ENCODE measurements around the gene ERGIC3.
A peak's percentile ranks its signal among the peaks of the same experiment; 100 is the strongest.
"Not testable (repeated sequence)": the region's sequence is repeated elsewhere in the genome, so short reads cannot be mapped to it uniquely, and the experiment has no call there.

Gene ERGIC3

DNA sequence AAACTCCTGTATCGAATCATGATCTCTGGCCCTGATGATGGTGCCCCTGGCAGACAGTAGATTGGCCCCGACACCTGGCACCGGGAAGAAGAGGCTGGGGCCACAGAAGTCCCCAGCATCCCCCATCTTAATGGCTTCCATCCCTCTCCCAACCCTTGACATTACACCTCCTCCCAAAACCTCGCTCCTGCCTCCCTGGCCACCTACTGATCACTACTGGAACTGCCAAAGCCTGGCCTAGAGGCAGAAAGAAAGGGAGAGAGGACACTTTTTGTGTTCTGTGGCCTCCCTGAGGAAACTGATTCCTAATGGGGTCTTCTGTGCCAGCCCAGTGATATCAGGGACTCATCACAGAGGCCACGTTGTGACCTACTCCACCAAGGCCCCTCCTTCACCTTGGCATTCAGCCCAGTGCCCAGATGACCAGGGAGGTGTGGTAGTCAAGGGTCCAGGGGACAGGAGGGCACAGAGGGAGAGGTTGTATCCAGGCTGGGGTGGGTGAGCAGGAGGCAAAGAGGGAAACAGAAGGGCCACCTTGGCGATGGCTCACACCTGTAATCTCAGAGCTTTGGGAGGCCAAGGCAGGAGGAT, 18.5 kb upstream of the ERGIC3 start:
- no peak for DNase-seq

DNA sequence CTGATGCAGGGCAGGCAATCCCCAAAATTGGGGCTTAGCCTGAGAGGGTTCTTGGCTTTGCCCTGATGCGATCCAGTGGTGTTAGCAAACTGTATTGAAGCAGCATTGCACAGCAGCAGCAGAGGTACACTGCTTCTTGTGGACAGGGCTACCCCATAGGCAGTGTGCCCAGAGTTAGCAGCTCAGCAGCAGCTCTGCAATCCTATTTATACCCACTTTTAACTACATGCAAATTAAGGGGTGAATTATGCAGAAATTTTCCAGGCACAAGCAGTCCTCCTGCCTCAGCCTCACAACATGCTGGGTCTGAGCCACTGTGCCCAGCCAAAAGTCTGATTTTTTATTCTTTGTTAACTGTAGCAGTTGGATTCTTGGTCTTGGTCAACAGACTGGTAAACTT, 16.2 kb upstream of the ERGIC3 start:
- DNase-seq: no peak

DNA sequence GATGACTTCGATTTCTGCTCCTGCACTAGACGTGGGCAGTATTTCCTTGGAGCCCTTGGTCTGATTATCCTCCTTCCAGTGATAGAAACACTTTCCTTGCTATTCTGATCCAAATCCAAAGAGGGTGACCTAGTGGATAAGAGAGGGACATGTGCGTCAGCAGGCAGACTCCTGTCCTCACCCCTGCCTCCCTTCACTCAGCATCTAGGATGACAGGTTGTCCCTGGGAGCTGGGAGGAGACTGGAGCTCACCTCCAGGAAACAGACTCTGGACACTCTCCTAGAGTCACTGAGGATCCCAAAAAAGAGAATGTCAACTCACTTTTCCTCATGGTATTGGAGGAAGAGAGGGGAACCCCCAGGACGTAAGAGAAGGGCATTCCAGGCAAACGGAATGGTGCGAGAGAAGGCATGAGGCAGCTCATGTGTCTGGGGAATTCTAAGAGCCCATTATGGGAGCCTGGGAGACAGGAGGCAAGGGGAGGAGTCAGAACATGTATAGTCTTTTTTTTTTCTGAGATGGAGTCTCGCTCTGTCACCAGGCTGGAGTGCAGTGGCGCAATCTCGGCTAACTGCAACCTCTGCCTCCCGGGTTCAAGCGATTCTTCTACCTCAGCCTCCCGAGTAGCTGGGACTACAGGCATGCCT, 14.6 kb upstream of the ERGIC3 start:
- DNase-seq: no peak

DNA sequence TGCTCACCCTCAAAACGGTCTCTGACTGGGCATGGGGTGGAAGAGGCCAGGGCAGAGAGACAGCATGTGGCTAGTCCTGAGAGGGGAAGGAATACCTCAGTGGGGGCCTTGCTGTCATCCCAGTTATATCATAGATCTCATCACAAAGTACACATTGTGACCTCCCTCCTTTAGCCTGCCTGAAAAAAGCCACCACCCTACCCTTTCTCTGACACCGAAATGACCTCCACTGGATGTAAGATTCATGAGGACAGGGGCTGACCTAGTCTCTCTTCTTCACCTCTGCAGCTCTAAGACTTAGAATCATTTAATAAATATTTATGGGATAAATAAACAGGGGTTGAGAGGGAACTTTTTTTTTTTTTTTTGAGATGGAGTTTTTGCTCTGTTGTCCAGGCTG, 12.3 kb upstream of the ERGIC3 start, which contains the start of gene C20orf173:
Gene C20orf173 (minus strand): TSS at position 101 of the 400 bp plus-strand sequence. CDS start 279 bp downstream, outside the sequence.
- no peak for DNase-seq

DNA sequence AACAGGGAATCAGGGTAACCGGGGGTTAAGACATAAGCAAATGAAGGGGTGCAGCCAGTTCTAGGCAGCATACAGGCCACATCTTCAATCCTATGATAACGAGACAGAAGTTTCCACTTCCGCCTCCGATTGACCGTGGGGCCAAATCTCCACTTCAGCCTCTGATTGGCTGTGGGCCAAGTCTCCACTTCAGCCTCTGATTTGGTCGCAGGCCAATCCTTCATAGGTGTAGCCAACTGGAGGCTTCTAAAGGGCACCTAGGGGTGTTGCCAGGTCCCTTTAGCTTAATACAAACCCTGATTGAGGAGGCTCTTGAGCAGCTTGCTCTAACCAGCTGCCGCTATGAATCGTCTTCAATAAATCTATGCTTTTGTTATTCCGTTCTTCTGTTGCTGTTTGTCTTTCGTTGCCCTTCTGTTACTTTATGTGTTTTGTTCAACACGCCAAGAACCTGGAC, 2.1 kb upstream of the ERGIC3 start:
- DNase-seq: peak; percentile 96

DNA sequence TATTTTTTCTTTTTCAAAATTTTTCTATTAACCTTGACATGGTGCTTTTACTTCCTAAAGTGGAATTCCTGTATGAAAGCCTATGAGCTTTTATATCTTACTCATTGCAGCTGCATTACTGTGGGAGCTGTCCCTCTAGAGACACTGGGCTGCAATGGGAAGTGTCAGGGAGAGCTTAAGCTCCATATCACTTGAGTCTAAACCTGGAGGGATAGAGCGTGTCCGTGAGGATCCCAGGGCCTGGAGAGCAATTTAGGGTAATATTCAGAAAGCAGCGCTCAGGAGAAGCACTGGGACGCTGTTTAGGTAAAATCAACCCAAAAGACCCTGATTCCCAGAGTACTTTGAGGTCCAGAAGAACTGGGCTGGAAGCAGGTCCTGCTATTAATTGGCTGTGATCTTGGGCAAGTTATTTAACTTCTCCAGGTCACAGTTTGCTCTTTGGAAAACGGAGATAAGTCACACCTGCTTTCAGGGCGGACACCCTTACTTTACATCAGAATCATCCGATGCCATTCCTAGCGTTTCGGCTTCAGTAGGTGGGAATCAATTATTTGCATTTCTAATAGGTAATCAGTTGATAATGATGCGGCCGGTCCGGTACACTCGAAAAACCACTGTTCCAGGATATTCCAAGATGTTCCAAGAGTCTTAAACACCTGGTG, 628 bp upstream of the ERGIC3 start:
- DNase-seq: no peak

DNA sequence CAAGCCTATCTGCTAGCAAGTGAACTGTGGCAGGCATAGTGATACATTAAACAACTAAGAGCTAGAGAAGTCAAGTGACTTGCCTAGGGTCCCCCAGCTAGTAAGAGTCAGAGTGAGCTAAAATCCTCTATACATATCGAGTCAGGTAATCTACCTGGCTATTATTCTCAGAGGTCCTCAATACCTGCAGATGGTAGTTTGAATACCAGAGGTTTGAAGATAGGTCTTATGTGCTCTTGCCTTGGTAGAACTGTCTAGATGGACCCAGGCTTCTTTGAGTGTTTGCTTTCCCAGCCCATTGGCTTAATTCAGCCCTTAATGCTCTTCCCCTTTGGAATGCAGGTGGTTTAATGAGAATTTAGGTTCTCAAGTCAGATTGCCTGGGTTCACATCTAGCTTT, 1.1 kb downstream of the ERGIC3 start:
- DNase-seq: no peak

DNA sequence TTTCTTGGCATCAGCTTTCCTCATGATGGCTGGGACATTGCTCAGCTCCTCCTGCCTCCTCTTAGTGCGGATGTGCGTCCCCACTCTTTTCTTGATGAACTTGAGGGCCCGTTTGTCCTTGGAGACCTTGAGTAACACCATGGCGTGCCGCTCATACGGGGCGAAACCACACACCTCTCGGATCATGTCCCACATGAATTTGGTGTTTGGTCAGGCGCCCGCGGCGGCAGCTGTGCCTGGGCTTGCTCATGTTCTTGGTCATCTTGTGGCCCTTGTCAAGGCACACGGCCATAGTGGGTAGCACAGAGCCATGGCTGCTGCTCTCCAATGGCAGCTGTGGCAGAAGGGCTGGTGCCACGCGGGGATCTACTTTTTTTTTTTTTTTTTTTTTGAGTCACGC, 2.6 kb downstream of the ERGIC3 start:
- DNase-seq: no peak

DNA sequence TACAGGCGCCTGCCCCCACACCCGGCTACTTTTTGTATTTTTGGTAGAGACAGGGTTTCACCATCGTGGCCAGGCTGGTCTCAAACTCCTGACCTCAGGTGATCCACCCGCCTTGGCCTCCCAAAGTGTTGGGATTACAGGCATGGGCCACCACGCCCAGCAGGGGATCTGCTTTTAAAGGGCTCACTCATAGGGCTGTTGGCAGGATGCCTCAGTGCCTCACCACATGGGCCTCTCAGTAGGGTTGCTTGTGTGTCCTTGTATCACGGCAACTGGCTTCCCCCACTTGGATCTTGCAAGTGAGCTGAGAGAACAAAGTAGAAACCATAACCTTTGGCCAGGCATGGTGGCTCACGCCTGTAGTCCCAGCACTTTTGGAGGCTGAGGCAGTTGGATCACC, 3.1 kb downstream of the ERGIC3 start:
- not testable (repeated sequence) for DNase-seq

DNA sequence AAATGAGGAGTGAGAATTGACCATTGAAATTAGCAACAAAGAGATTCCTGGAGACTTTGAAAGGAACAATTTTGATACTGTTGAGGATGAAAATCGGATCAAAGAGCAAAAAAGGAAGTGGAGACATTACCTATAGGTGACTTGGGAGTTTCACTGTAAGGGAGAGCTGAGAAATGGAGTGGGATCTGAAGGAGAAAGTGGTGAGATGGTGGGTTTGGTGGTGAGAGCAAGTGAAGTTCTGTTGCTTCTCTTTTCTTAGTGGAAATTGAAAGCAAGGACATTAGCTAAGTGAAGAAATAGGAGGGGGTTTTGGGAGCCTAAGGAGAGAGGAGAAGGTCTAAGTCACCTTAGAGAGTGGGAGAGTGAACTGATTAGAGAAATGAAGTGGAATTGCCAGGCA, 4.2 kb downstream of the ERGIC3 start:
- no peak for DNase-seq

DNA sequence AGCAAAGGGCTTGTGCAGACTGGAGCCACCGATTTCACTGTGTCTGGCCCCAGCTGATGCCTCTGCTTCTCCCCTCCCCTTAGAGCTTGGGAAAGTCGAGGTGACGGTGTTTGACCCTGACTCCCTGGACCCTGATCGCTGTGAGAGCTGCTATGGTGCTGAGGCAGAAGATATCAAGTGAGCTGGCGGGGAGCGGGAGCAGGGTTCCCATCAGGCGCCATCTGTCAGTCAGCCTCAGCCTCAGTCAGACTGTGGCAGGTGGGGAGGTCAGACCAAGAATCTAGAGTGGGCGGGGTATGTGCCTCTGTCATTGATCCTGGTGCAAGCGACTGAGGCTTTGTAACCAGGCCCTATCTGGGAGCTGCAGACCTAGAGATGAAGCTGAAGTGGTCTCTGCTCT, 5.5 kb downstream of the ERGIC3 start:
- no peak for DNase-seq

DNA sequence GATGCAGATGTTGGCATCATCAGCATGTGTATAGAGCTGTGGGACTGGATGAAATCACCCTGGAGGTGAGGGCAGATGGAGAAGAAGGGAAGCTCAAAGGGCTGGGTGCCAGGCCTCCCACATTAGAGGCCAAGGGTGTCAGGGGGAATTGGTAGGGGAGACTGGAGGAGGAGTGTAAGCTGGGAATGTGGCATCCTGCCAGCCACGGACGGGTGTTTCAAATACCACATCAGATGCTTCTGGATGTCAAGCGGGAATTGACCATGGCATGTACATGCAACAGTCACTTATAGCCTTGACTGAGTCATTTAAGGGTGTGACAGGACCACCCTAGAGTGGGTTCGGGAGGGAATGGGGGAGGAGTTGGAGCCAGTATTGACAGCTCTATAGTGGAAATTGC, 9.6 kb downstream of the ERGIC3 start:
- DNase-seq: no peak

DNA sequence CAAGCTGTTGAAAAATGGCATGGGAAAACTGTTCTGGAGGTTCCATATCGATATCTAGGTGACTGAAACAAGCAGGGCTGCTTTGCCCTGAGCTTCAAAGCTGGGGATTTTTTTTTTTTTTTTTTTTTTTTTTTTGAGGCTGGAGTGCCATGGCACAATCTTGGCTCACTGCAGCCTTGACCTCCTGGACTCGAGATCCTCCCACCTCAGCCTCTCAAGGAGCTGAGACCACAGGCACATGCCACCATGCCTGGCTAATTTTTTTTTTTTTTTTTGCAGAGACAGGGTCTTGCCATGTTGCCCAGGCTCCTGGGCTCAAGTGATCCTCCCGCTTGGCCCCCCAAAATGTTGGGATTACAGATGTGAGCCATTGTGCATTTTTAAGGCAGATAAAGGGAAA, 11.0 kb downstream of the ERGIC3 start:
- DNase-seq: no peak

DNA sequence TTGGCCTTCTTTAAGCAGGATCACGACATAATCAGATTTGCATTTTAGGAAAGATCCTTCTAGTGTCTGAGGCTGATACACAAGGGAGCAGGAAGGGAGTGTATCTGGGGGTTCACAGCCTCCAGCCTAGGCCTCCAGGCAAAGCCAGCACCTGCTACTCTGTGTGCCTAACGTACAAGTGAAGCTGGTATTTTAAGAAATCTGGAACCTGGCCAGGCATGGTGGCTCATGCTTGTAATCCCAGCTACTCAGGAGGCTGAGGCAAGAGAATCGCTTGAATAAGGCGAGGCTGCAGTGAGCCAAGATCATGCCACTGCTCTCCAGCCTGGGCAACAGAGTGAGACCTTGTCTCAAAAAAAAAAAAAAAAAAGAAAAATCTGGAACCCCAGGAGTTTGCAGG, 13.6 kb downstream of the ERGIC3 start:
- DNase-seq: not testable (repeated sequence)

DNA sequence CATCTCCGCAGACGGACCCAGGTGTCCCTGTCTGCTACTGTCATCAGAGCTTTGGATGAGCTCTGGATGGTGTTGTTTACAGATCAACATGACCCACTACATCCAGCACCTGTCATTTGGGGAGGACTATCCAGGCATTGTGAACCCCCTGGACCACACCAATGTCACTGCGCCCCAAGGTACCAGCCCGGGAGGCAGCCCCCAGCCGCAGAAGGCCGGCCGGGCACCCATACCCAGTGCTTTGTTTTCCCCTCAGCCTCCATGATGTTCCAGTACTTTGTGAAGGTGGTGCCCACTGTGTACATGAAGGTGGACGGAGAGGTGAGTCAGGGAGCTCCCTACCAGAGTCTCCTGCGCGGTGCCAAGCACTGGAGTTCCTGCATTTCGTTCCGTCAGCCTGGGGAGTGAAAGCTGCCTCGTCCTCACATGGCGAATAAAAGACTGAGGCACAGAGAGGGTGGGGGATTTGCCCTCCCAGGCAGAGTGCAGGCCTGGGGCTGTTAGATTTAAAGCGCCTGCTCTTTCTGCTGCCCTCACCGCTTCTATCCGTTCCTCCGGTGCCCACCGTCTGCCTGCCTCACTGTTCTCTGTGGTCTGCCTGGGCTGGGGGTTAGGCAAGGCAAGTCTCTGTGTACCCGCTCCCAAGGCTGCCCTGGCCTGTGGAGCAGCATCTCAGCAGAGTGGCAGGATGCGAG, 14.2 kb downstream of the ERGIC3 start:
- no peak for DNase-seq

DNA sequence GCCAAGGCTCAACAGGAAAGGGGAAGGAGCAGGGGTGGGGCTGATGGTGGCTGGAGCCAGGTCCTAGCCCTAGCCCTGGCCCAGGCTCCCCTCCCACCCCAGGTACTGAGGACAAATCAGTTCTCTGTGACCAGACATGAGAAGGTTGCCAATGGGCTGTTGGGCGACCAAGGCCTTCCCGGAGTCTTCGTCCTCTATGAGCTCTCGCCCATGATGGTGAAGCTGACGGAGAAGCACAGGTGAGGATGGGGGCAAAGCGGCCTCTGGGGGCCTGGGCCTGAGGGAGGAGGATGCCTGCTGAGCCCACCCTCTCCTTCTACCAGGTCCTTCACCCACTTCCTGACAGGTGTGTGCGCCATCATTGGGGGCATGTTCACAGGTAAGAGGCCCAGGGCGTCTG, 15.0 kb downstream of the ERGIC3 start:
- no peak for DNase-seq

DNA sequence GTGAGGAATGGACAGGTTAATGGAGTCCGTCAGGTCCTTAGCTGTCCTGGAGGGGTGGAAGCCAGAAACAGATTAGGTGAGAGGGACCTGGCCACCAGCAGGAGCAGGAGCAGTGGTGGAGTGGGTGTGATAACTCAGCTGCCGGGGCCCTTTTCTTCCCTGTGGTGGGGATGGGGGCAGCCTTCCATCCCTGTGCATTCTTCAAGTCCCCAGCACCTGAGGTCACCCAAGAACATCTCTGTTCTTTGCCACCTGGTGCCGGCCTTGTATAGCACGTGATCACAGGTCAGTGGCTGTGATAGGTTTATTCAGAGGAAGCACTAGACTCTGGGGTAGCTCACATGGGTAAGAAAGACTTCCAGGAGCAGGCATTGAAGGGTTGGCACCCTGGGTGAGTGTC, 16.6 kb downstream of the ERGIC3 start:
- DNase-seq: no peak

DNA sequence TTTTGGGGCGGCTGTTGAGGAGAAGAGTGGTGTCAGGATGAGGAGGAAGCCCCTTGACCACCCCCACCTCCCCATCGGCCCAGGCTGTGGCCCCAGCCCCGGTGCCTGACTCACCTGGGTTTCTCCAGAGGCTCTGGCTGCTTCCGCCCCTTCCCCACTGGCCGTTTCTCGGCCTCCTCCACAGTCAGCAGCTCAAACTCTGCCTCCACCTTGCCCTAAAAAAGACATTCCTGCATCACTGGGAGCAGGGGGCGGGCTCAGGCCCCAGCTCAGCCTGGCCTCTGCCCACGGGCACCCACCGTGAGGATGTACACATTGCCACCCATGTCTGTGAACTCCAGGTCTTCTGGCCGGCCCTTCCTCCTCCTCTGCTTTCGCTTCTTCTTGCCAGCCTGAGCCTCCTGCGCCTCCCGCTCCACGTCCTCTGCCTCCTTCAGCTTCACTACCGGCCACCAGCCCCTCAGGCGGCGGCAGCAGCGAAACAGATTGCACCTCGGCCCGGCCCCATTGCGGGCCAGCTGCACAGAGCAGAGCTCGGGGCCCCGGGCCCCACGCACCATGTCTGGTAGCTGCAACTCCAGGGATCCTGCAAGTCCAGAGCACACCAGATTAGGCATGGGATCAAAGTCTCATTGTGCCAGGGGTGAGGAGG, 17.3 kb downstream of the ERGIC3 start:
- no peak for DNase-seq

DNA sequence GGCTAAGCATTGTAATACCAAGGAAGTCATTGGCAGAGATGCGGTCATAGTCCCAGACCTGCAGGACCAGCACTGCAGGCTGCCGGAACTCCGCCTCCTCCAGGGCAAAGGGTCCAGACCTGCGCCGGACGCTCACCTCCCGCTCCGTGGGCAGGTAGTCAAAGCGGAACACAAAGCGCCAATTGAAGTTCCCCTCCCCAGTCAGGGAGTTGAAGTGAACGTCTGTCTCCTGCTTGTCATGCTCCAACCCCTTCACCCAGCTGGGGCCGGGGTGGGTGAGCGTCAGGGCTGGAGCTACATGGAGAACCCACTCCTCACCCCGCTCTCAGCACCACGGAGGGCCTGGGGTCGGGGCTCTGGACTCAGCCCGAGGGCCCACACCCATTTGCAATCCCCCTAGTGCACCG, 18.2 kb downstream of the ERGIC3 start:
- no peak for DNase-seq

DNA sequence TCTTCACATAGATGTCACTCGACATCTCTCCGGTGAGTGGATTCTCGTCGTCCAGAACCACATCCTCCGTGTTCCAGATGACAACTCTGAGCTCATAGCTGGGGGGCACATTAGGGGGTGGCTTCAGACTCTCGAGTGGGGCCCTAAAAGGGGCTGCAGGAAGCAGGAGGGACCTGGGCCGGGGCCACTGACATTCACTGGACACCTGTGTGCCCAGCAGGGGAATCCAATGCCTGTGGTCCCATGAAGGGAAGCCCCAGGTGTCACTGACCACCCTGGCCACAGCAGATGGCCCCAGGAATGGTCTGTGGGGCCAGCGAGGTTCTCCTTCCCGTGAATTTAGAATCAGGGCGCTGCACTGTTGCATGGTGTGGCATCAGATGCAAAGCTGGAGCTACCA, 18.7 kb downstream of the ERGIC3 start:
- DNase-seq: no peak

DNA sequence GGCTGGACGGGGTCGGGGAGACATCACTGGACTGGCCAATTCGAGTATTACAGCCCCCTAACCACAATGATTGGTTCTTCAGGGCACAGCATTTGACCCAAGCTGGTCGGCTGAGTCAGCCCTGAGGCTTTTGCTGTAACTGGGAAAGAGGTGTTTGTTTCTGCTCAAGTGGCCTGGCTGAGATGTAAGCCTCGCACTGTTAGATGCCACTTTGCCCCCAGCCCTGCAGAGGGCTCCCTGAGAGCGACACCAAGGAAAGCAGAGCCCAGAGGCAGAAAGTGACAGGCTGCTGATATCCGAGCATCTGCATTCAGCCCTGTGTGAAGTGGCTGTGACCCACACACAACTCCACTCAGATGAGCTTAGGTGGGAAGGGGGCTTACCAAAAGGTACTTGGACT, 19.4 kb downstream of the ERGIC3 start:
- no peak for DNase-seq

DNA sequence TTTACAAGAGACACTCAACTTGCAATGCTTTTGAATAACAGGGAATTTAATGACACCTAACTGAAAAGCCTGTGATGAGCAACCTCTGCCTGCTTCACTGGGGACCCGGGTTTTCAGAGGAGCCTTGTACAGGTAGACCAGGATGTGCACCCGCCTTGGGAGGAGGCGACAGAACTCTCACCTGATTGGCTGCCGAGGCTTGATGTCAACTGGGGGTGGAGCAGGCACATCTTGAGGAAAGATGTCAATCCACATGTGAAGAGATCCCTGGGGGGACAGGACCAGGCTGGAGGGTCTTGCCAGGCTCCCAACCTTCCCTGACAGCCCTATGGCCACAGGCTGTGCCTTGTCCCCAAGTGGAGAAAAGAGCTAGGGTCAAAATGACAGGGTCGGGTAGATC, 19.8 kb downstream of the ERGIC3 start:
- DNase-seq: no peak

DNA sequence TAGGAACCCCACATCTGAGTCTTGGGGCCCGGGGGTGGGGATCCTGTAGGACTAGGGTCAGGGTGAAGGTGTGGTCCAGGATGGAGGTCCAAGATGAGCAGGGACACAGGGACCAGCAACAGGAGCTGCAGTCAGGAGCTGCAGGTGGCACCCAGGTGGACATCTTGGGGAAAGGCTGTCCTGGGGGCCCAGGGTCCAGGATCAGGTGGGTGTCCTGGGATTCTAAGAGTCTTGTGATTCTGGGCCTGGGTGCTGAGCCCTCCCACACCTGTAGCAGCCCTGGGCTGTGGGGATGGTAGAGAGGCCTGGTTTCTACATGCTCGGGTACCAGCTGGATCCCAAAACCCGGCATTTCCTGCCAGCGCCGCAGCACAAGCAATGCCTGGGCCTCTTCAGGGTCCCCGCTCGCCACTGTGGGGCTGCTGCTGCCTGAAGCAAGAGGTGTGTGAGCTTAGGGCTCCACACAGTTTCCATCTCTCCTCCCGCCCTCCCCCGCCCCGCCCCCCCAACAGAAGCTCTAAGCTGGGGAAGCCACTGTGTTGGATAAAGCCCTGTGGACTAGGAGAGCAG, 20.7 kb downstream of the ERGIC3 start:
- no peak for DNase-seq

Data from NCI-H774 (cell line).